DMS153 treated with DMSO at 0.1 percent for 48 hours (cell line): ENCODE results near the gene FGD4.
"Not testable (repeated sequence)": the region's sequence is repeated elsewhere in the genome, so short reads cannot be mapped to it uniquely, and the experiment has no call there.

Source experiments
- DNase-seq: peaks from one replicate; lab custom pipeline; 2025; ENCODE audit not compliant: unreplicated experiment; lab: John Stamatoyannopoulos, UW

FGD4 gene

DNA sequence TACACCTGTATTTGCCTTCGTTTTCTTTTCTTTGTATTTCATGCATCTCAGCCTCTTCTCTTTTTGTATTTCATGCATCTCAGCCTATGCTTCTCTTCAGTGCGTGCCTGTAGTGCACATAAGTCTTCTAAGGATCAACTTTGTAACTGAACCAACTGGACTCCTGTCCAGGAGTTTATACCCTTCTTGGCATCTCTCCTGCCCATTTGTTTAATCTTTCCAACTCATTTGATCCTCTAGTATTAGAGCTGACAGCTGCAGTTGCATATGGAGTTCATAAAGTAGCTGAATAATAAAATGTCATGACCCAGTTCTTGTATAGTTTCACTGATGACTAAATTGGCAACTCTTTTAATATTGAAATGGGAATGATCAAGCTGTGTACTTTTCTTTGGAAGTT, 89.7 kb downstream of the FGD4 start:
- no peak for DNase-seq

DNA sequence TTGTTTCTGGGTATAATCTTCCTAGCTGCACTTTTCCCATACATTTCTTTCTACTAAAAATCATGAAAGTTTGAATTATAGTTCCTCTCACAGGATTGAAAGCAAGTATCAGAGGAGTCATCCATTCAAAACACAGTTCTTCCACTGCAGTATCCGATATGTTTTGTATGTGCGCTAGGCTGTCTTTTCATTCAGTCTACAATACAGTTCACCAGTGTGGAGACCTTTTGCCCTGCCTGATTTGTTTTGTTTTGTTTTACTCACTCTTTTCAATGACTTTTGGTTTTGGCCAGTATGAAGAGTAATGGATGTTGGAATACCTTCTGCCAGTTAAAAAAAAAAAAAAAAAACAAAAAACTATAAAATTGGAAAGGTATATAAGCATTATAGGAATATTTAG, 91.4 kb downstream of the FGD4 start:
- no peak for DNase-seq

- DNase-seq = no peak
These were observed 93.9 kb downstream of the FGD4 start for GRCh38 chr12:32493282-32493681.

DNA sequence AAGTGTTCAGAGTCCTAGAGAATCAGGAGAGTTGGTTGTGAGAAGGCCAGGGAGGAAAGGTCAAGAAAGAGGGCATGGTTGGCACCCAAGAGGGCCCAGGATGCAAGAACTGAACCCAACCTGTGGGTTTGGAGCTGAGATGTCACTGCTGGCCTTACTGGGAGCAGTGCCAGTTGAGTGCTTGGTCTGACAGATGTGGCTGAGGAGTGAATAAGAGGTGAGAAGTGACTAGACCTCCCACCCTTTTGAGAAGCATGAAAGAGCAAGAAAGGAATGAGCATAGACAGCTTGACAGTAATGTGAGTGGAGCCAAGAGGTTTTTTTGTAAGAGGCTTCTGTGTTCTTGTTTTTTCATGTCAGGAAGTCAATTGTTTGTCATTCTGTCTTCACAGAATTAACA, 95.3 kb downstream of the FGD4 start:
- DNase-seq = no peak

DNA sequence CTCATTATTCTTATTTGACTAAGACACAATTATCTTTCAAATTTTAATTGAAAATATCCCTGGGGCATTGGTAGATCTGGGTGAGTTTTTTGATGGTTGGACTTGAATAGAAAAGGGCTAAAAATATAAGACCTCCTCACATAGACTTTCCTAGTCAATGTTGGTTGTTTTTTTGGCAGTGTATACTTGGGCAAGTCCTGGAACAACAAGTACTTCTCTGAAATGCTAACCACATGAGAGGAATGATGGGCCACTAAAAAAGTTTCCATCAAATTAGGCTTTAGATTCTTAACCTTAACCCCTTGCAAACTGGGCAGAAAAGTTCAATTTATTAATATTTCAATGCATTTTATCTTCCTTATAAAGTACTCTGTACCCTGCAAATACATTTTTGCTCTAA, 97.6 kb downstream of the FGD4 start:
- DNase-seq = no peak

- no peak for DNase-seq
These were observed 98.5 kb downstream of the FGD4 start for GRCh38 chr12:32497864-32498263.

- no peak for DNase-seq
These were observed 99.7 kb downstream of the FGD4 start for GRCh38 chr12:32499048-32499447.

DNA sequence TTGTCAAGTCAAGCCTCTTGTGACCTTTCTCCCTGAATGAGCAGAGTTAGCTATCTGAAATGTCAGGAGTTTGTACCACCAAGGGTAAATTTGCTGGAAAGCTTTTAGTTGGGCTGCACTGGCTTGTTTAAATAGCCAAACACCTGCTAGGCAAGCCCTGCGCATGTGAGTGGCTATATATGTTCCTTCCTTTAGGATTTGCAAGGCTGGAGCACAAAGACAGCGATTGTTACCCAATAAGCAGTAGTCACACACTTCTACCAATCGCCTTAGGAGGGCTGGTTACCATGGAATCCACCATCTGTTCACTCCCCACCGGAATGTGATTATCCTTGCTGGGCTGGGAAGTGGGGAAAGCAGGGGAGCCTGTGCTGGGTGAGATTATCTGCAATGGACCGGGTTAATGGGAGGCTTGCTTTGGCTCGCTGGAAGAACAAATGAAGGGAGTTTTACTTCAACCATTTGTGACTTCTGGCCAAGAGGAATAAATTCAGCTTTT, 102.5 kb downstream of the FGD4 start:
- DNase-seq = peak; percentile 82

- no peak for DNase-seq
These were observed 103.5 kb downstream of the FGD4 start for GRCh38 chr12:32502693-32503502.

- DNase-seq = no peak
These were observed 104.4 kb downstream of the FGD4 start for GRCh38 chr12:32503730-32504129.

DNA sequence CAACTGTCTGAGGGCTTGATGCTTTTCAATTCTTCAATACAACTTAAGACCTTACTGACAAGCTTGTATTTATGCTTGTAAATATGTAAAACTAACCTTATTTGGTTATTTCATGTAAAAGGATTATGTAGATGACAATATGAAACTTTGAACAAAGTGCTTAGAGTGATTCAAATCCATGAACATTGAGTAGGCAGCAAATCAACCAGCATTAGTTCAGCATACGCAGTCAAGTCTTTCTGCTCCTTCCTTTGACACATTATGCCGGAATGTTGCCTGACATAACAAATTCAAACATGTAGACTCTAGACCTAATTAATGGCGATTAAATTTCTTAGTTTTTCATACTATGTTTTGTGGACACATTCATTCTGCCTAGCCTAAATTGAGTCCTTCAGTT, 105.2 kb downstream of the FGD4 start:
- DNase-seq = no peak

GRCh38 chr12:32505067-32505945, 105.9 kb downstream of the FGD4 start:
- DNase-seq = no peak

DNA sequence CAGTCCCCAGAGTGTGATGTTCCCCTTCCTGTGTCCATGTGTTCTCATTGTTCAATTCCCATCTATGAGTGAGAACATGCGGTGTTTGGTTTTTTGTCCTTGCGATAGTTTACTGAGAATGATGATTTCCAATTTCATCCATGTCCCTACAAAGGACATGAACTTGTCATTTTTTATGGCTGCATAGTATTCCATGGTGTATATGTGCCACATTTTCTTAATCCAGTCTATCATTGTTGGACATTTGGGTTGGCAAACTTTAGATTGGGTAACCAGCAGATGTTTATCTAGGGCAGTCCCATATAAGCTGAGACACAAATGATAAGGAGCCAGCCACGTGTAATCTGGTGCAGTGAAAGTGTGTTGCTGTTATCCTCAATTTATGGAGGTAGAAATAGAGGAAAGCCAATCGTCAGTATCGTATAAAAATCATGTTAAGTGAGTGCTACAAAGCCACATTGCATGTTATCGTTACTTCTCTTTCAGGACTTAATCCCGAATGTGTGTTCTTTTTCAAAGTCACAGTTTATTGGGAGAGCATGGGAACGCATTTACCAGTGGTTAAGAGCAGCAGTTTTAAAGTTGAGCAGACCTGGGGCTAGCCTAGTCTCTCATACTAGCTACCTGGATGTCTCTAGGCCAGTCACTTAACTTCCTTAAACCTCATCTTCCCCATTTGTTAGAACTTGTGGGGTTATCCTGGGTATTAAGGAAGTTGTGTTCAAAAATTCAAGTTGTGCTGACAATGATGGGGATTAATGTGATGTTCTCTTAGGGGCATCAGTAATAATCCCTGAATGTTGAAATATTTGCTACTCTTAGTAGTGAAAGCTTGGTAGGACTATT, 108.0 kb downstream of the FGD4 start:
- not testable (repeated sequence) for DNase-seq

- DNase-seq = no peak
These were observed 108.6 kb downstream of the FGD4 start for GRCh38 chr12:32507942-32508320.

- no peak for DNase-seq
These were observed 109.3 kb downstream of the FGD4 start for GRCh38 chr12:32508626-32509025.

GRCh38 chr12:32509328-32510091, 110.2 kb downstream of the FGD4 start:
- no peak for DNase-seq

GRCh38 chr12:32511976-32512375, 112.6 kb downstream of the FGD4 start:
- not testable (repeated sequence) for DNase-seq

DNA sequence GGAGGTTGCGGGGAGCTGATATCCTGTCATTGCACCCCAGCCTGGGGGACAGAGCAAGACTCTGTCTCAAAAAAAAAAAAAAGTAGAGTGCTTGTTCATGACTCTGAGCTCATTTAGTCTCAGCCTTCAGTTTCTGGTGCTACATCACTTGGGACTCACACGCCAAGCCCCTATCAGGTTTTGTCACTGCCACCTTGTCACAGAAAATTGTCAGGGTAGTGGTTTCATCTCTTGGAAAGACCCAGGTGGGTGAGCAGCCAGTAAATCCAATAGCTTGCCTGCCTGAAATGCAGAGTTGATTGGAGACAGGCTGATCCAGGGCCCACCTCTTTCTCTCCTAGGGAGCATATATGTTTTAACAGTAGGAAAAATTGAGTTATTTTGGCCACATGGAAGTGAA, 113.0 kb downstream of the FGD4 start:
- DNase-seq = no peak

DNA sequence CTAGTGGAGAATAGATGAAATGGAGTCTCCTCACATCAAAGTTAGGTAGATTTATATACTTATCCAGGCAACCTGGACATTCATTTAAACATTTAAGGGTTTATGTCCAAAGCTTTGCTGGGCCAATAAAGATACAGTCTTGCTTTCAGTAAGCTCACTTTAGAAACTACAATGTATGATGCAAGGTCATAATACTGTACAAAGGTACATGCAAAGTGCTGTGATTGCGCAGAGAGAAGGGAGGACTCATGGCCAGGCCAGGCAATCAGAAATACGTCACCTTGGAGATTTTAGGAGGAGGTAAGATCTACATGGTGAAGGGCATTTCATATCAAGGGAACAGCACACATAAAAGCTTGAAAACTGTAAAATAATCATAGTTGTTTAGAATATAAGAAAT, 113.6 kb downstream of the FGD4 start:
- no peak for DNase-seq

GRCh38 chr12:32515137-32515873, 115.9 kb downstream of the FGD4 start:
- peak; percentile 24 for DNase-seq
